ENCODE results near the gene COIL. TPM values are rescaled to one million over a fixed set of nuclear protein-coding genes. Genes with fewer than 3 reads are reported as not detected.

Gene COIL
- total and polyA plus RNA-seq, 2 of the 13 experiments (the other 11 are each of a cell fraction or from before 2014, with no cell fraction given) = 8.1 to 29.4 TPM

- BruUV-seq (replicated peaks) = no TSS peak
- POLR2A ChIA-PET = no interaction called here
- H3K27me3 ChIP-seq (ENCODE audit: control insufficient read depth in 1 of 2, insufficient read depth in 2 of 2, low read length in 2 of 2) = no peaks in the 10 kb centered on the region
- no peak overlapping the region for H2AFZ ChIP-seq (ENCODE audit: low read length)
- no peaks in the 10 kb centered on the region for H4K20me1 ChIP-seq (ENCODE audit: insufficient read depth, low read length)
- no peak for TF ChIP-seq REPIN1 (CRISPR knock-in tag; IDR thresholded peaks at IDR 0.05; ENCODE audit: borderline replicate concordance, low read depth)
- 0 out of 2 replicates have a peak, but pooled peaks have one; percentile 19 for TF ChIP-seq ZBTB33 (CRISPR knock-in tag; IDR thresholded peaks at IDR 0.05)
- TF ChIP-seq MAFK (conservative IDR thresholded peaks at IDR 0.05 in 1 of 2, IDR thresholded peaks at IDR 0.05 in 1 of 2; ENCODE audit: low read length in 2 of 2) = peak; percentile 12 to 23; a peak in 1 of 4 replicates
- peak; percentile 54; the same call in 1 of the 2 replicates for TF ChIP-seq NFE2L2 (IDR thresholded peaks at IDR 0.05; ENCODE audit: low read length)
- ATAC-seq (no peak), DNase-seq (ENCODE audit: low spot score) (no peak), FAIRE-seq (no peak)
- H3K9me3 ChIP-seq (ENCODE audit: low read length) = no peaks in the 10 kb centered on the region
- H3K4me2 ChIP-seq (ENCODE audit: low read depth, low read length) = no peak overlapping the region
- in situ Hi-C loops (cut with HindIII; ENCODE audit: extremely low pct_ligation_motif_present, low pct_unique_long_range_greater_than_20kb) (no loop called here), intact Hi-C loops (cut with micrococcal nuclease; ENCODE audit: unreplicated experiment) (loop anchor here (5.0 kb wide), 1 partner anchor 106 kb away; no protein-coding TSS in a partner anchor)
- no peaks in the 10 kb centered on the region for H3K79me2 ChIP-seq (ENCODE audit: insufficient read depth, low read length)
- H3K4me1 ChIP-seq (ENCODE audit: insufficient read depth, low read length) = no peaks in the 10 kb centered on the region
- no peaks in the 10 kb centered on the region for H3K36me3 ChIP-seq (replicated peaks in 1 of 2; ENCODE audit: control insufficient read depth in 1 of 2, insufficient read depth in 2 of 2, low read length in 2 of 2)
- H3K27ac ChIP-seq (ENCODE audit: extremely low read length, insufficient read depth, low read length) = no peak overlapping the region
- no peak overlapping the region for H3K4me3 ChIP-seq (replicated peaks in 1 of 3; ENCODE audit: insufficient read depth in 1 of 3, low read depth in 2 of 3, low read length in 3 of 3)
- WGBS (ENCODE audit: low lambda C conversion rate) = 93% methylated on average over 2 of the region's 2 CpGs
- CTCF ChIA-PET (ENCODE audit: low intra/inter-chr PET ratio, low total read pairs) = no interaction called here
- H3K9ac ChIP-seq (ENCODE audit: insufficient read depth, low read depth, low read length) = no peak overlapping the region
Measured at GRCh38 chr17:57006040-57006439, 45.2 kb upstream of the COIL start.

GRCh38 chr17:57004944-57005579, 44.2 kb upstream of the COIL start:
- no peaks in the 10 kb centered on the region for H3K79me2 ChIP-seq (ENCODE audit: insufficient read depth, low read length)
- CTCF ChIA-PET (ENCODE audit: low intra/inter-chr PET ratio, low total read pairs) = no interaction called here
- DNase-seq (ENCODE audit: low spot score) (no peak), ATAC-seq (peak; percentile 53), FAIRE-seq (peak; percentile 44)
- H2AFZ ChIP-seq (ENCODE audit: low read length) = no peak overlapping the region
- intact Hi-C loops (cut with micrococcal nuclease; ENCODE audit: unreplicated experiment) (loop anchor here (5.0 kb wide), 1 partner anchor 107 kb away; no protein-coding TSS in a partner anchor), in situ Hi-C loops (cut with HindIII; ENCODE audit: extremely low pct_ligation_motif_present, low pct_unique_long_range_greater_than_20kb) (no loop called here)
- H3K36me3 ChIP-seq (replicated peaks in 1 of 2; ENCODE audit: control insufficient read depth in 1 of 2, insufficient read depth in 2 of 2, low read length in 2 of 2) = no peaks in the 10 kb centered on the region
- no peak overlapping the region for H3K27ac ChIP-seq (ENCODE audit: extremely low read length, insufficient read depth, low read length)
- peak; percentile 52 for TF ChIP-seq CTCF (CRISPR knock-in tag; IDR thresholded peaks at IDR 0.05)
- TF ChIP-seq ZFY (CRISPR knock-in tag; IDR thresholded peaks at IDR 0.05) = 0 out of 2 replicates have a peak, but pooled peaks have one; percentile 18
- peak; percentile 45 for TF ChIP-seq STAG1 (CRISPR knock-in tag; IDR thresholded peaks at IDR 0.05)
- TF ChIP-seq ZSCAN12 (CRISPR knock-in tag; IDR thresholded peaks at IDR 0.05) = 0 out of 2 replicates have a peak, but pooled peaks have one; percentile 55
- no peak for TF ChIP-seq ZBTB38 (CRISPR knock-in tag; IDR thresholded peaks at IDR 0.05)
- TF ChIP-seq RAD21 (CRISPR knock-in tag; IDR thresholded peaks at IDR 0.05) = peak; percentile 28; the same call in 1 of the 2 replicates
- TF ChIP-seq ARNT2 (CRISPR knock-in tag; IDR thresholded peaks at IDR 0.05; ENCODE audit: low read depth) = no peak
- no peak for TF ChIP-seq ZNF615 (CRISPR knock-in tag; IDR thresholded peaks at IDR 0.05; ENCODE audit: borderline replicate concordance)
- WGBS (ENCODE audit: low lambda C conversion rate) = 87% methylated on average over 8 of the region's 8 CpGs
- H3K9ac ChIP-seq (ENCODE audit: insufficient read depth, low read depth, low read length) = no peak overlapping the region
- no peaks in the 10 kb centered on the region for H3K4me1 ChIP-seq (ENCODE audit: insufficient read depth, low read length)
- no peak overlapping the region for H3K4me2 ChIP-seq (ENCODE audit: low read depth, low read length)
- POLR2A ChIA-PET = no interaction called here
- H3K4me3 ChIP-seq (replicated peaks in 1 of 3; ENCODE audit: insufficient read depth in 1 of 3, low read depth in 2 of 3, low read length in 3 of 3) = no peak overlapping the region
- no peaks in the 10 kb centered on the region for H3K27me3 ChIP-seq (ENCODE audit: control insufficient read depth in 1 of 2, insufficient read depth in 2 of 2, low read length in 2 of 2)
- no peaks in the 10 kb centered on the region for H4K20me1 ChIP-seq (ENCODE audit: insufficient read depth, low read length)
- BruUV-seq (replicated peaks) = no TSS peak
- no peaks in the 10 kb centered on the region for H3K9me3 ChIP-seq (ENCODE audit: low read length)
